HEK293 (cell line): ENCODE results near the gene GADD45G.

Experiments used
- CTCF ChIP-seq: fragments of 450-650 bp; formaldehyde crosslinking; IDR thresholded peaks from 2 replicates; pipeline ENCODE4 v1.5.1; 2016; ENCODE audit warnings: missing biosample characterization, missing genetic modification characterization
- OSR2 ChIP-seq: fragments of 450-650 bp; formaldehyde crosslinking; IDR thresholded peaks from 2 replicates; pipeline ENCODE4 v1.5.1; 2016; ENCODE audit warnings: missing biosample characterization, missing genetic modification characterization
- TCF7L2 ChIP-seq: IDR thresholded peaks from 2 replicates; pipeline ENCODE4 v1.6.1; 2011; ENCODE audit warnings: low read depth, mild to moderate bottlenecking, inconsistent platforms, low read length, moderate library complexity, borderline replicate concordance
- ZNF558 ChIP-seq: fragments of 450-650 bp; formaldehyde crosslinking; IDR thresholded peaks from 2 replicates; pipeline ENCODE4 v1.5.1; 2016; ENCODE audit warnings: missing biosample characterization, missing genetic modification characterization

DNA sequence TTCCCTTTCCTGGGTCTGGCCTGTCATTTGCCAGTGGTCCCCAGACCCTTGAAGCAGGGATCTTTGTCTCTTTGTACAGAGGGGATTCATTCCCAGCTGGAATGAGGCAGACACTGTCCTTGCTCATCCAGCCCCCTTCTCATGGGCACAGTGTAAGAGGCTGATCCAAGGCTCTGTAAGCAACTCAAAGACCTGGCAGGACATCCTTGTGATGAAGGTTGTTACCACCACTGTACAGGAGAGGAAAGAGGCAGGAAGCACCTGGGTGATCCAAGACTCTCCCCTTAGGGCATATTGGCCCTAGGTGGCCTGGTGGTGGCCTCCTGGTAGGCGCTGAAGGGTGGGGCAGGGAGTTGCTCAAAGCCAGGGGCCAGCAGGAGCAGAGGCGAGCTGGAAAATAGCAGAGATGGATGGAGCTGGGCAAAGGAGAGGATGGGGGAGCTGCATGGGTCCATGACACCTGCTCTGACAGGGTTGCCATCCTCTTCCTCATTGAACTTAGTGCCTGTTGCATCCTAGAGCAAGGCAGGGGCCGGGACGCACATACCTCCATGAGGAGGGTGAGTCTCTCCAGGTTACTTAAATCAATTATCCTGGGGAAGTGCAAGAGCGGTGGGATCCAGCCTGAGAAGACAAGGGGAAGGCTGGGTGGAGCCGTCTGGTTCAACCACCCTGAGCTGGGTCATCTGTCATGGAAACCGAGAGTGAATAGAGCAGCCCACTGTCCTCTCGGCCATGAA lies 9.8 kb upstream of the GADD45G start:
- TF ChIP-seq OSR2 (tag by site-specific recombination) (no peak), TCF7L2 (no peak), ZNF558 (no peak), CTCF (tag by site-specific recombination) (no peak)
